Activated CD4-positive, alpha-beta T cell treated with anti-CD3 and anti-CD28 coated beads for 48 hours (primary cell): ENCODE measurements around the gene CFAP57.
A peak's percentile ranks its signal among the peaks of the same experiment; 100 is the strongest.
"Not testable (repeated sequence)": the region's sequence is repeated elsewhere in the genome, so short reads cannot be mapped to it uniquely, and the experiment has no call there.

ENCODE experiments used
- DNase-seq: peaks from one replicate; pipeline ENCODE4 v3.0.0-alpha.2; 2020

The CFAP57 gene

GRCh38 chr1:43171876-43172526 is at the start of gene CFAP57, which contains the start of gene EBNA1BP2:
Gene CFAP57, plus strand, starts transcription at chr1:43172330. Its CDS starts 424 bp downstream, at chr1:43172754.
Gene EBNA1BP2, minus strand, starts transcription at chr1:43172290. Its CDS starts 172 bp downstream, at chr1:43172118.
- DNase-seq: peak; percentile 94

- DNase-seq: no peak
These were observed 49.1 kb upstream of the CFAP57 start for GRCh38 chr1:43123031-43123430.

GRCh38 chr1:43128816-43129215 is 43.3 kb upstream of the CFAP57 start:
- DNase-seq: no peak

- DNase-seq: no peak
These were observed 42.7 kb upstream of the CFAP57 start for GRCh38 chr1:43129426-43129825.

GRCh38 chr1:43134068-43134467 is 38.1 kb upstream of the CFAP57 start:
- DNase-seq: no peak

- no peak for DNase-seq
These were observed 37.5 kb upstream of the CFAP57 start for GRCh38 chr1:43134640-43135039.

- DNase-seq: no peak
These were observed 36.0 kb upstream of the CFAP57 start for GRCh38 chr1:43135857-43136781.

- no peak for DNase-seq
These were observed 34.6 kb upstream of the CFAP57 start for GRCh38 chr1:43137445-43138052.

GRCh38 chr1:43139295-43139694 is 32.8 kb upstream of the CFAP57 start:
- not testable (repeated sequence) for DNase-seq

- no peak for DNase-seq
These were observed 32.1 kb upstream of the CFAP57 start for GRCh38 chr1:43140010-43140409.

- no peak for DNase-seq
These were observed 31.5 kb upstream of the CFAP57 start for GRCh38 chr1:43140583-43140982.

- peak; percentile 51 for DNase-seq
These were observed 28.7 kb upstream of the CFAP57 start for GRCh38 chr1:43143441-43143888.

GRCh38 chr1:43144237-43144636 is 27.9 kb upstream of the CFAP57 start:
- DNase-seq: no peak

- peak; percentile 66 for DNase-seq
These were observed 24.4 kb upstream of the CFAP57 start for GRCh38 chr1:43147625-43148327.

- DNase-seq: no peak
These were observed 22.2 kb upstream of the CFAP57 start for GRCh38 chr1:43149889-43150288.

- no peak for DNase-seq
These were observed 19.3 kb upstream of the CFAP57 start for GRCh38 chr1:43152866-43153265.

- DNase-seq: no peak
These were observed 18.7 kb upstream of the CFAP57 start for GRCh38 chr1:43153443-43153842.

GRCh38 chr1:43156026-43156425 is 16.1 kb upstream of the CFAP57 start:
- no peak for DNase-seq

- DNase-seq: no peak
These were observed 7.0 kb upstream of the CFAP57 start for GRCh38 chr1:43165162-43165561.

GRCh38 chr1:43165765-43166164 is 6.4 kb upstream of the CFAP57 start:
- no peak for DNase-seq

GRCh38 chr1:43171312-43171875 is 736 bp upstream of the CFAP57 start:
- DNase-seq: no peak

- peak; percentile 91 for DNase-seq
These were observed 420 bp downstream of the CFAP57 start for GRCh38 chr1:43172527-43172972.
